ENCODE results near the gene CHD5.
A peak's percentile ranks its signal among the peaks of the same experiment; 100 is the strongest.

Gene CHD5

DNA sequence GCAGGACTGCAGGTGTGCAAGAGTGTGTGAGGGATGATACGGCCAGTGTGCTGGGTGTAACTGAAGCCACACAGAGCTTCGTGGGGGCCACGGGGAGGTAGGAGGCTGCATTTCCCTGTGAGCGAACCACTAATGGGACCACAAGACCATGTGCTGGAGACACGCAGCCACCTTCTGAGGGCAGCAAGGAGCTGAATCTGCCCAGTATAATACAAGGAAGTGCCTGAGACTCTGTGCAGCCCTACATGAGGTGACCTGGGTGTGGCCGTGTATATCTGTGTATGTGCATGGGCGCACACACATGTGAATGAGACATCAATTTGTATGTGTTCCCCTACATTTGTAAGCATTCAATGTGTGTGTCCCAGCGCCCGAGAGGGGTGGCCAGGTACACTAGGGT, 50.8 kb downstream of the CHD5 start:
- DNase-seq = no peak

DNA sequence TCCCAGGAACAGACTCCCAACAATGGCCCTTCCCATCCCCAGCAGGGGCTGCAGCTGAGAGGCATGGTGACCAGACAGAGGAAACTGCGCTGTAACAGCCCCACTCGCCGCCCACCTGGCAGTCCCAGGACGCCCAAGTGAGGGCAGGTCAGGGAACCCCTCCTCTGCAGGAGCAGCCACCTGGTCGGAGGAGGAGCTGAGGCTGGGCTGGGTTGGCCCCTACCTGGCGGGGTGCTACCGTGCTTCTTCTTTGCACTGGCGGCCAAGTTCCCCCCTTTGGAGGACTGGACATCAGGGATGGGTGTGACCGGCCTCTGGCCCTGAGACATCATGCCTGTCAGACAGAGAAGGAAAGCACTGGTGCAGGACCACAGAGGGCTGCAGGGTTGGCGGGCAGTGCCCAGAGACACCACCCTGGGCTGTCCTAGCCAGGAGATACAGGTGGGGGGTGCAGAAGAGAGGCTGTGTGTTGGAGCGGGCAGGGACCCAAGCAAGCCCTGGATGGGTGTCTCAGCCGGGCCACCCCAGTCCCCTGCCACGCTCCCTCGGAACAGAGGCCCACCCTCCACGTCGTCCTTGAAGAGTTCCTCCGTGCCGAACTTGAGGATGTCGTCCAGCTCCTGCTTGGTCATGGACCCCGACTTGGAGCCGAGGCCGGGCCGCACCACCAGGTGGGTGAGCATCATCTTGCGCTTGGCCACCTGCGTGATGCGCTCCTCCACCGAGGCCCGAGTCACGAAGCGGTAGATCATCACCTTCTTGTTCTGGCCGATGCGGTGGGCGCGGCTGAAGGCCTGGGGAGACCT, 51.6 kb downstream of the CHD5 start:
- DNase-seq = no peak

DNA sequence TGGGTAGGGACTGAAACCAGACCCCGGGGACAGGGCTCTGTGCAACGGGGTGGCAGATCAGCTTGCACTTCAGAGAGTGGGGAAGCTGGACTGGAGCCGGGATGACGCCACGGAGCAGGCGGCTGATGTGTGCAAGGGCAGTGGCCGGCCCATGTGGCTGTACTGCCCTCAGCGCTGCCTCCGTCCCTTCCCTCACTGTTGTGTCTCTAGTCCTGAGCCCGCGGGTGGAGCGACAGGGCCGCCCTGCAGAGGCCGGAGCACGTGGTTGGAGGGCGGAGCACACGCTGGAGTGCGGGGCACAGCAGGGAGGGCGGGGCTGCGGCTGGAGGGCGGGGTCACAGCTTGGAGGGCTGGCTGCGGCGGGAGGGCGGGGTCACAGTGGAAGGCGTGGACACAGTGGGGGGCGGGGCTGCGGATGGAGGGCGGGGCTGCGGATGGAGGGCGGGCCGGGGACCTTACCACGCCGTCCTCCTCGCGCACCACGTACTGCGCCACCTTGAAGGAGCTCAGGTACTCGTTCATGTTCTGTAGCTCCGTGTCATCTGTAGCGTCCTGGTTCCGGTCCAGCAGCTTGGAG, 52.4 kb downstream of the CHD5 start:
- DNase-seq = peak; percentile 73

- no peak for DNase-seq
These were observed 53.5 kb downstream of the CHD5 start for GRCh38 chr1:6126521-6127067.

- DNase-seq = no peak
These were observed 54.1 kb downstream of the CHD5 start for GRCh38 chr1:6126028-6126427.

DNA sequence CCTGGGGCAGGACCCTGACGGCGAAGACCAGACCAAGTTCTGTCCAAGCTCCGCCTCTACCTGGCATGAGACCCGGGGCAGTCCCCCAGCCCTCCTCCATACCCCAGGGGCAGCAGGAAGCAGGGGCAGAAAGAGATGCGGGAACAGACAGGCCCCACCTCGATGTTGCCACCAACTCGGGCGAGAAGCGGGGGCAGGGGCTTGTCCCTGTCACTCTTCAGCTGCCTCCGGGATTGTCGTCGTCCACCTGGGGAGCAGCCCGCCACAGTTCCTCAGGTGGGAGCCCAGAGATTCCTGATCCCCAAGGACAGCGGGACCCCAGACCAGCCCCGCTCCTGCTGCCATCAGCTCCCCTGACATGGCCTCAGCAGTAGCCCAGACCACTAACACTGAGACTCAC, 54.8 kb downstream of the CHD5 start:
- DNase-seq = no peak

- no peak for DNase-seq
These were observed 55.3 kb downstream of the CHD5 start for GRCh38 chr1:6124746-6125365.

DNA sequence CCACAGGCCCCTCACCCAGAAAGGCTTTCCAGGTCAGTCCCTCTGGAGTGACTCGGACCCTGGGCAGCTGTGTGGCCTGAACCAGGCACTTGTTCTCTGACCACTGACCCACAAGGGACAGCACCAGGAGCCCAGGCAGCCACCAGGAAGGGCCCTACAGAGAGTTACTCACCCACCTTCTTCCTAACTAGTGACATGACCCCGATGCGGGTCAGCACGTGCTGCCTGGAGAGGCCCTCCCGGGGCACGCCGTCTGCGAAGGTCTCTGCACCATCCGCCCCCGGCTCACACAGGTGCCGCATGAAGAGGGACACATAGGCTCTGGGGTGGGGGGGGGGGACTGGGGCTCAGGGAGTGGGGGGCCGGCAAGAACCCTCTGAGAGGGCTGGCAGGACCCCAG, 55.8 kb downstream of the CHD5 start:
- DNase-seq = no peak

- DNase-seq = no peak
These were observed 56.3 kb downstream of the CHD5 start for GRCh38 chr1:6123816-6124215.

- no peak for DNase-seq
These were observed 57.0 kb downstream of the CHD5 start for GRCh38 chr1:6123083-6123482.

DNA sequence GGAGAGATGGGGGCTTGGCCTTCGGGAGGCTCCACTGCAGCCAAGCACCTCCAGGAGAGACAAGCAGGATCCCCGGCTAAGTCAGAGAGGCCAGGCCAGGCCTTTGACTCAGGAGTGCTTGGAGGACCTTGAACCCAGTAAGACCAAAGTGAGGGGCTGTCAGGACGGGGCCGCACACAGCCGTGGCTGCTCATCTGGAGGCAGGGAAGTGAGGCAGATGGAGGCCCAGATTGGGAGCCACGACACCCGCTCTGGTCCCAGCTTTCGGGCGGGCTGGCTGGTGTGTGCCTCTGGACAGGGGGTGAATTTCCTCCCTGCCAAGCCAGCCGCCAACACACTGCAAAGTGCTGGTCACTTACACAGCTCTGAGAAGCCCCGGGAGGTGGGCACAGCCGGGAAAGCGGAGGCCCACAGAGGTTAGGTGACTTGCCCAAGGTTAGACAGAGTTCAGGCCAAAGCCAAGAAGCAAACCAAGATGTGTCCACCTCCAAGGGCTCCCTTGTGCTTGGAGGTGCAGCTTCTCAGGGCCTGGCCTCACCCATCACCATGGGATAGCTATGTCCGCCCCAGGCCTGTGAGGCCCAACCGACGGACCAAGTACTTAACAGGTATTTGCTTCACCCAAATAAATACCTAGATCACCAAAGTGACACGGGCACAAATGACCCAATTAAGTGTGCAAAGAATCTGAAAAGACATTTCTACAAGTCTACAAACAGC, 58.3 kb downstream of the CHD5 start:
- DNase-seq = no peak

DNA sequence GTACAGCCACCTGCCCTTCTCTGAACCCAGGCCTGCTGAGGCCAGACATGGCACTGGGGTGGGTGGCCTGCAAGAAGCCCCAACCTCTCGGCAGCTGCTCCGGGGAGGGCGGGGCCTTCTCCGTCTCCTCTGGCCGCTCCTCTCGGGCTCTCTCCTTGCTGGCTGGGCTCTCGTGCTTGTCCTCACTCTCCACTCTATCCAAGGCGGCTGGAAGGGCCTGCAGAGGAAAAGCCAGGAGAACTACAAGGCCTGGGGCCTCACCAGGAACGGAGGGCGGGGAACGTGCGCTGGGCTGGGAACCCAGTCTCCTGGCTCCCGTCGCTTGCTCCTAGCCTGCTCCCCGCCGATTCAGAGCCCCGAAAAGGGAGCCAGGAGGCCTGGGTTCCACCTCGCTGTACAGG, 59.1 kb downstream of the CHD5 start:
- no peak for DNase-seq

- DNase-seq = no peak
These were observed 61.7 kb downstream of the CHD5 start for GRCh38 chr1:6118415-6118814.

- DNase-seq = no peak
These were observed 62.5 kb downstream of the CHD5 start for GRCh38 chr1:6117624-6118023.

- no peak for DNase-seq
These were observed 63.1 kb downstream of the CHD5 start for GRCh38 chr1:6117064-6117463.

DNA sequence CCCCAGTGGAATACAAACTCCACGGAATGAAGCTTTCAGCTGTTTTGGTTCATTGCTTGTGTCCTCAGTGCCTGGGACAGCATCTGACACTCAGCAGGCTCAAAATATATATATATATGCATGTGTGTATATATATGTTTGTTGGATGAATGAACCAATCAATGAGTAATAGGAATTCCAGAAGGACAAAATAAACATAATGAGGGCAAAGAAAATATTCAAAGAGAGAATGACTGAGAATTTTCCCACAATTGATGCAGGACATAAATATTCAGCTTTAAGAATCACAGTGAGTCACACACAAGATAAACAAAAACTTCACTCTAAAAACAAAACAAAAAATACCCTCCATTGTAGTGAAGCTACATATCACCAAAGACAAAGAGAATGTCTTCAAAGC, 64.0 kb downstream of the CHD5 start:
- DNase-seq = no peak

GRCh38 chr1:6113745-6114144, 66.4 kb downstream of the CHD5 start:
- no peak for DNase-seq

GRCh38 chr1:6113116-6113515, 67.0 kb downstream of the CHD5 start:
- DNase-seq = no peak

- DNase-seq = peak; percentile 17
These were observed 67.5 kb downstream of the CHD5 start for GRCh38 chr1:6112690-6113005.

- peak; percentile 11 for DNase-seq
These were observed 68.0 kb downstream of the CHD5 start for GRCh38 chr1:6111991-6112689.

- DNase-seq = peak; percentile 12
These were observed 68.5 kb downstream of the CHD5 start for GRCh38 chr1:6111571-6111970.

DNA sequence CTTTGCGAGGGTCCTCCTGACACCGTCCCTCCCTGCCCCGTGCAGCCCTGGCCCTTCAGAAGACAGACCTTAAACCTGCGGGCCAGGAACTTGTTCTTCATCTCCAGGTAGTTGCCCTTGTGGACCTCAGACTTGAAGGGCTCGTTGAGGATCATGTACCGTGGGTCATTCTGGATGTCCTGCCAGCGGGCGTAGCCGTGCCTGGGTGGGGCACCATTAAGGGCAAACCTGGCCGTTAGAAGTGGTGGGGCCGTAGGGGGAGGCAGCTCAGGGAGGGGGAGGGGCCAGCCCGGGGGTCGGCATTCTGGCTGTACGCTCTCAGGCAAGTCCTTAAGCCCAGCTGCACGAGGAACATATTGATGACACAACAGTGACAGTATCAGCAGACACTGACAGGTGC, 69.8 kb downstream of the CHD5 start:
- peak; percentile 7 for DNase-seq

GRCh38 chr1:6109688-6110087, 70.4 kb downstream of the CHD5 start:
- DNase-seq = peak; percentile 6

All from right hindlimb (tissue), 1 donor.